HFFc6 (cell line): Measurements from ENCODE around the gene PTPRN2. TPM values are rescaled to one million over a fixed set of nuclear protein-coding genes. Genes with fewer than 3 reads are reported as not detected.

Experiments
- DNase-seq: peaks from one replicate; pipeline ENCODE4 v3.0.0-alpha.2; 2018
- H3K27ac Mint-ChIP-seq: 2 replicates; pipeline ENCODE4 v1.8.0; 2020; ENCODE audit warnings: mild to moderate bottlenecking, mixed read lengths
- H3K27me3 Mint-ChIP-seq: 2 replicates; pipeline ENCODE4 v1.8.0; 2021; ENCODE audit warnings: mild to moderate bottlenecking, moderate library complexity, mixed read lengths; ENCODE audit not compliant: insufficient read depth
- H3K36me3 Mint-ChIP-seq: 2 replicates; pipeline ENCODE4 v1.8.0; 2021; ENCODE audit warnings: low read depth, mixed read lengths
- H3K4me1 Mint-ChIP-seq: 2 replicates; pipeline ENCODE4 v1.8.0; 2020; ENCODE audit warnings: low read depth, mixed read lengths
- H3K4me3 Mint-ChIP-seq: 2 replicates; pipeline ENCODE4 v1.8.0; 2020; ENCODE audit warnings: mild to moderate bottlenecking, moderate library complexity, mixed read lengths
- H3K9me3 Mint-ChIP-seq: 2 replicates; pipeline ENCODE4 v1.8.0; 2020; ENCODE audit warnings: mild to moderate bottlenecking, mixed read lengths
- CTCF ChIP-seq: fragments of 200-600 bp; sonication (generic); IDR thresholded peaks from 2 replicates; pipeline ENCODE4 v1.5.0; 2021; ENCODE audit warnings: antibody characterized with exemption, mild to moderate bottlenecking
- total RNA-seq, 6 experiments: library from RNA; stranded (reverse); fragmentation: NEBNext Ultra II Directional; extraction: Animal tissue kit (Norgen Biotek cat#: 25700); gene quantifications; 2 replicates in 1 of 6; 3 replicates in 5 of 6; pipeline ENCODE4 v1.2.3, GENCODE V29; 2021

PTPRN2 gene
- total RNA-seq, 6 experiments from 2014 or later: 0.05 to 0.27 (median 0.23) TPM

- Mint-ChIP-seq H3K4me1 (peaks cover 45% of the 10 kb centered on the region), H3K27ac (peak overlapping the region; percentile 25), H3K4me3 (no peak overlapping the region), H3K9me3 (no peaks in the 10 kb centered on the region), H3K36me3 (peaks cover 7% of the 10 kb centered on the region; the same call in 1 of the 2 replicates), H3K27me3 (no peaks in the 10 kb centered on the region)
- no peak; the same call in 1 of the 2 replicates for TF ChIP-seq CTCF
- DNase-seq: peak; percentile 59
Observed at GRCh38 chr7:158614700-158615099, 27.1 kb upstream of the PTPRN2 start.

- Mint-ChIP-seq H3K36me3 (peaks cover 2% of the 10 kb centered on the region; the same call in 1 of the 2 replicates), H3K27ac (no peak overlapping the region), H3K4me1 (peaks cover 45% of the 10 kb centered on the region), H3K27me3 (no peaks in the 10 kb centered on the region), H3K9me3 (no peaks in the 10 kb centered on the region), H3K4me3 (no peak overlapping the region)
- no peak for TF ChIP-seq CTCF
- DNase-seq: peak; percentile 24
Observed at GRCh38 chr7:158613481-158613880, 25.9 kb upstream of the PTPRN2 start.

- Mint-ChIP-seq H3K4me1 (peaks cover 39% of the 10 kb centered on the region), H3K27ac (no peak overlapping the region), H3K27me3 (no peaks in the 10 kb centered on the region; the same call in 1 of the 2 replicates), H3K36me3 (no peaks in the 10 kb centered on the region), H3K4me3 (no peak overlapping the region), H3K9me3 (no peaks in the 10 kb centered on the region)
- TF ChIP-seq CTCF: no peak
- no peak for DNase-seq
Observed at GRCh38 chr7:158612546-158612945, 24.9 kb upstream of the PTPRN2 start.

DNA sequence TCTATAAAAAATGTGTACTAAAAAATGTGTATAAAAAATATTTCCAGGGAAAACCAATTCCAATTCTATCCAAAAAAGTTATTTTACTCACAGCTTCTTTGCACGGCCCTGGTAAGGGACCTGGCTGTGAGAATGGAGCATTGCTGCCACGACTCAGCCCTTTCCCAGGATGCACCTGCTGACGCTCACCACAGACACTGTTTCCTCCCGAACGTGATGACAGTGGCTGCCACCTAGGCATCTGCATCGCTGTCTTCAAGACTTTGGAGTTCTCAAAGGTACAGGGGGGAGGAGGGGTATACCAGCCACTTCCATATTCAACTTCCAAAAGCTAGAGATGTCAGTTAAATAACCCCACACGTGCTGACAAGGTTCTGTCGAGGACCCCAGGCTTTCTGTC lies 23.9 kb upstream of the PTPRN2 start:
- H3K9me3 Mint-ChIP-seq: no peaks in the 10 kb centered on the region
- TF ChIP-seq CTCF: no peak
- H3K27me3 Mint-ChIP-seq: no peaks in the 10 kb centered on the region; the same call in 1 of the 2 replicates
- no peaks in the 10 kb centered on the region for H3K36me3 Mint-ChIP-seq
- no peak overlapping the region for H3K4me3 Mint-ChIP-seq
- peaks cover 30% of the 10 kb centered on the region for H3K4me1 Mint-ChIP-seq
- H3K27ac Mint-ChIP-seq: no peak overlapping the region
- DNase-seq: no peak

- Mint-ChIP-seq H3K27ac (no peak overlapping the region), H3K4me3 (no peak overlapping the region), H3K9me3 (no peaks in the 10 kb centered on the region), H3K27me3 (no peaks in the 10 kb centered on the region; the same call in 1 of the 2 replicates), H3K36me3 (no peaks in the 10 kb centered on the region), H3K4me1 (peaks cover 12% of the 10 kb centered on the region)
- no peak for TF ChIP-seq CTCF
- no peak for DNase-seq
Observed at GRCh38 chr7:158609313-158609974, 21.8 kb upstream of the PTPRN2 start.
